Common myeloid progenitor, CD34-positive (primary cell): ENCODE measurements around the gene SH2D3C.

Experiments
- CTCF ChIA-PET: fragments of 350-600 bp; sonication (Branson Sonifier 250); formaldehyde crosslinking; loops from one replicate; lab custom pipeline; 2021; ENCODE audit warnings: antibody characterized with exemption; lab: Charles Lee
- POLR2A ChIA-PET: fragments of 350-600 bp; sonication (Branson Sonifier 250); formaldehyde crosslinking; loops from one replicate; lab custom pipeline; 2021; ENCODE audit warnings: antibody characterized with exemption; lab: Charles Lee
- DNase-seq, 3 donors: peaks; one replicate each; pipeline versions ENCODE4 v3.0.0 to v3.0.0-alpha.2; 2013
- H3K27ac ChIP-seq, 2 experiments: 1 replicate in 1 of 2; 2 replicates in 1 of 2; pipeline ENCODE4 v1.7.0; 2013; ENCODE audit warnings: inconsistent platforms in 2 of 2, low read length in 2 of 2, mild to moderate bottlenecking in 2 of 2, low read depth in 1 of 2, moderate library complexity in 1 of 2; ENCODE audit not compliant: severe bottlenecking in 2 of 2, insufficient read depth in 1 of 2, poor library complexity in 1 of 2
- H3K27me3 ChIP-seq, 5 experiments: replicated peaks in 2 of 5; 1 replicate in 3 of 5; 2 replicates in 2 of 5; pipeline versions ENCODE4 v1.6.1 to v1.7.0; 2013; ENCODE audit warnings: low read length in 4 of 5, mild to moderate bottlenecking in 2 of 5, moderate library complexity in 2 of 5, inconsistent platforms in 1 of 5; ENCODE audit not compliant: insufficient read depth in 5 of 5, control insufficient read depth in 4 of 5
- H3K36me3 ChIP-seq, 4 experiments: 1 replicate in 2 of 4; 2 replicates in 2 of 4; pipeline versions ENCODE4 v1.6.1 to v1.7.0; 2013; ENCODE audit warnings: low read length in 3 of 4, control low read depth in 1 of 4, mild to moderate bottlenecking in 1 of 4; ENCODE audit not compliant: control insufficient read depth in 4 of 4, insufficient read depth in 4 of 4
- H3K4me1 ChIP-seq, 4 experiments: 1 replicate in 3 of 4; 2 replicates in 1 of 4; pipeline versions ENCODE4 v1.6.1 to v1.7.1; 2013; ENCODE audit warnings: low read length in 3 of 4, mild to moderate bottlenecking in 3 of 4, control low read depth in 1 of 4, inconsistent platforms in 1 of 4, moderate library complexity in 1 of 4; ENCODE audit not compliant: control insufficient read depth in 4 of 4, insufficient read depth in 4 of 4; ENCODE audit errors: control extremely low read depth in 1 of 4
- H3K4me3 ChIP-seq, 7 experiments: 1 replicate in 4 of 7; 2 replicates in 3 of 7; pipeline versions ENCODE4 v1.5.1 to v1.7.0; 2013; ENCODE audit warnings: mild to moderate bottlenecking in 7 of 7, low read length in 6 of 7, moderate library complexity in 6 of 7, inconsistent platforms in 2 of 7, low read depth in 2 of 7, control low read depth in 1 of 7; ENCODE audit not compliant: insufficient read depth in 4 of 7, control insufficient read depth in 1 of 7; ENCODE audit errors: extremely low read depth in 1 of 7
- H3K9me3 ChIP-seq, 5 experiments: 1 replicate in 4 of 5; 2 replicates in 1 of 5; pipeline versions ENCODE4 v1.6.1 to v1.7.1; 2013; ENCODE audit warnings: low read length in 4 of 5, mild to moderate bottlenecking in 2 of 5, inconsistent platforms in 1 of 5, low read depth in 1 of 5, moderate library complexity in 1 of 5; ENCODE audit not compliant: control insufficient read depth in 4 of 5, insufficient read depth in 2 of 5; ENCODE audit errors: control extremely low read depth in 1 of 5
- WGBS: methylation state at CpG from one replicate; pipeline ENCODE4 v1.1.5; 2013; ENCODE audit not compliant: insufficient coverage; 5-methylcytosine and 5-hydroxymethylcytosine counted together

Gene SH2D3C

DNA sequence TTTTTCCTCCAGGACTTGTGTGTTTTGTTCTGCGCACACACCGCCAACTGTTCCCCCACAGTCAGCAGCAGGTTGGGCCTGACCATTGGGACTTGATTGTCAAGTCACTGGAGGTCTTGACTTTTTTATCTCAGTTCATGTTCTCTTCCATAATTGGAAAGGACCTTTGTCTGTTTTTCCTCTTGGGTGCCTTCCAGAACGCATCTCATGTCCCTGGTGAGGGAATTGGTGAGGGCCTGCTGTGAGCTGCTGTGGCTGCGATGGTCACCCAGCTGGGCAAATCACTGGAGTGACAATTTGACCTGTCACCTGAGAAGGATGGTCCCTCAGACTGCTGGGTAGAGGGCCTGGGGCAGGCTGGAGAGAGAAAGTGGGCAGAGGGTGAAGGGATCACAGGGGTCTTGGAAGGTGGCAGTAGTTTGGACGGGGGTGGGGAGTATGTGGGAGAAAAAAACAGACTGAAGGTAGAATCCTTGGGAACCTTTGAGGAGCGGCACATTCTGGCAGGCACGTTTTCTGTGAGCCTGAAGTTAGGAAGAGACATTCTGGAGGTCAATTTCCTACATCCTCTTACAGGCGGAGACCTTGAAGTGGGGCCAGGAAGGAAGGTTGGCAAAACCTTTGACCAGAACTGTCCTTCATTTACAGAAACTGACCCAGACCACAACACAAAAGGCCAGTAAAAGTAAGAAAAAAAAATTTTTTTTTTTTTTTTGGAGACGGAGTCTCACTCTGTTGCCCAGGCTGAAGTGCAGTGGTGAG, 11.8 kb upstream of the SH2D3C start:
- no peaks in the 10 kb centered on the region for H3K9me3 ChIP-seq
- 93% methylated on average over 4 of the region's 9 CpGs for WGBS
- peaks cover 13 to 71% (median 50%) of the 10 kb centered on the region in 4 experiments for H3K36me3 ChIP-seq
- no peaks in the 10 kb centered on the region for H3K27me3 ChIP-seq
- DNase-seq, result no peak
- ChIA-PET CTCF (interaction anchor here (0.6 to 12.9 kb wide), 7 partner anchors 8 to 92 kb away, joined by 3 to 244 read pairs (median 8); partner anchors contain the start of gene FPGS), POLR2A (no interaction called here)
- no peak overlapping the region for H3K4me3 ChIP-seq
- peak overlapping the region in 1 of 2 experiments; percentile 14 for H3K27ac ChIP-seq
- peaks cover 10 to 54% (median 34%) of the 10 kb centered on the region in 4 experiments for H3K4me1 ChIP-seq

DNA sequence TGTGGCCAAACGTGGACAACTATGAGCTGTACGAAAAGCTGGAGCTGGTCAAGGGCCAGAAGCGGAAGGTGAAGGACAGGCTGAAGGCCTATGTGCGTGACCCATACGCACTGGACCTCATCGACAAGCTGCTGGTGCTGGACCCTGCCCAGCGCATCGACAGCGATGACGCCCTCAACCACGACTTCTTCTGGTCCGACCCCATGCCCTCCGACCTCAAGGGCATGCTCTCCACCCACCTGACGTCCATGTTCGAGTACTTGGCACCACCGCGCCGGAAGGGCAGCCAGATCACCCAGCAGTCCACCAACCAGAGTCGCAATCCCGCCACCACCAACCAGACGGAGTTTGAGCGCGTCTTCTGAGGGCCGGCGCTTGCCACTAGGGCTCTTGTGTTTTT, 10.7 kb upstream of the SH2D3C start:
- peaks cover 12 to 51% (median 36%) of the 10 kb centered on the region in 4 experiments for H3K4me1 ChIP-seq
- ChIA-PET CTCF (interaction anchor here (0.9 to 12.9 kb wide), 5 partner anchors 9 to 93 kb away, joined by 3 to 244 read pairs (median 24); no protein-coding TSS in a partner anchor), POLR2A (no interaction called here)
- WGBS, result 94% methylated on average over 22 of the region's 25 CpGs
- peaks cover 13 to 66% (median 45%) of the 10 kb centered on the region in 4 experiments for H3K36me3 ChIP-seq
- H3K4me3 ChIP-seq, result no peak overlapping the region
- H3K9me3 ChIP-seq, result no peaks in the 10 kb centered on the region
- DNase-seq, result no peak
- no peaks in the 10 kb centered on the region for H3K27me3 ChIP-seq
- H3K27ac ChIP-seq, result no peak overlapping the region

DNA sequence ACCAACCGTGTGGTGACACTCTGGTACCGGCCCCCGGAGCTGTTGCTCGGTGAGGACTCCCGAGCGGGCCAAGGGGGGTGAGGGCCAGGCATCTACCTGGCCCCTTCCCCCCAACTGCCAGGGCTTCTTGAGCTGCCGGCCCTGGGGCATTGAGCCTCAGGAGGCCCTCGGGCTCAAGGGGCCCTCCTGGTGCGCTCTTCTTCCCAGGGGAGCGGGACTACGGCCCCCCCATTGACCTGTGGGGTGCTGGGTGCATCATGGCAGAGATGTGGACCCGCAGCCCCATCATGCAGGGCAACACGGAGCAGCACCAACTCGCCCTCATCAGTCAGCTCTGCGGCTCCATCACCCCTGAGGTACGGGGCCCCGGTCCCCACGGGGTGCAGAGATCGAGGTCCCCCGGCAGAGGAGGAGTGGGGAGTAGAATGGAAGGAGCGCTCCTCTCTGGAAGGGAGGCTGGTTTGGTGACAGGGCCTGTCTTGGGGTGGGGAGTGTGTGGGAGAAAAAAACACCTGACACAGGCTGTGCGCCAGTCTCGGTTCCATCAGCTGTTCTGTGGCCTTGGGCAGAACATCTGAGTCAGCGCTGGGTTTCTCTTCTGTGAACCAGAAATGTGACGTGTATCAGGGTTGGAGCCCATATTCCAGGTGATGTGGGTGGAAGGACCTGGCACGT, 10.0 kb upstream of the SH2D3C start:
- no peak for DNase-seq
- no peaks in the 10 kb centered on the region for H3K27me3 ChIP-seq
- H3K36me3 ChIP-seq, result peaks cover 13 to 60% (median 45%) of the 10 kb centered on the region in 4 experiments
- peak overlapping the region in 1 of 2 experiments; percentile 19 for H3K27ac ChIP-seq
- H3K4me3 ChIP-seq, result no peak overlapping the region
- peaks cover 14 to 52% (median 39%) of the 10 kb centered on the region in 4 experiments for H3K4me1 ChIP-seq
- no peaks in the 10 kb centered on the region for H3K9me3 ChIP-seq
- ChIA-PET CTCF (interaction anchor here (1.0 to 12.9 kb wide), 11 partner anchors 10 to 133 kb away, joined by 3 to 244 read pairs (median 9); partner anchors contain the start of gene TOR2A), POLR2A (interaction anchor here (0.6 kb wide), 3 partner anchors 16 to 254 kb away, joined by 4 to 5 read pairs (median 4); no protein-coding TSS in a partner anchor)
- WGBS, result 96% methylated on average over 18 of the region's 26 CpGs

DNA sequence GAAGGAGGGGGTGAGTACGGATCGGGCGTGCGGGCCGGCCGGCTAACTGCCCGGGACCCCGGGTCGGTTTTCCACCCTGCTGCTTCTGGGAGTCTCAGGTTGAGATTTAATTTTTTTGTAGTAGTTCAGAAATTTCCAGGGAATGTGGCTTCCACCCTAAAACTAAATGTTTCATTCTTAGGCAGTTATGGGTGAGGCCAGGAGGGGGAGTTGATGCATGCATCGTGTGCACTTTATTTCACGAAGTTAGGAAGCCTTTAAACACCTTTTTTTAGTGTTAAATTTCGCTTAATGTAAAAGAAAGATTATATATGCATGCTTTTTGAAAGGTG, 8.3 kb upstream of the SH2D3C start:
- DNase-seq, result peak in 2 of 3 donors; percentile 45 to 51
- Histone ChIP-seq H3K4me1 (peaks cover 17 to 55% (median 48%) of the 10 kb centered on the region in 4 experiments), H3K4me3 (peak overlapping the region; percentile 73 to 94 (median 85)), H3K36me3 (peaks cover 10 to 48% (median 38%) of the 10 kb centered on the region in 4 experiments), H3K27me3 (no peaks in the 10 kb centered on the region), H3K27ac (peak overlapping the region; percentile 15 to 86), H3K9me3 (no peaks in the 10 kb centered on the region)
- ChIA-PET POLR2A (interaction anchor here (0.8 to 1.6 kb wide), 2 partner anchors 11 to 16 kb away, joined by 3 to 13 read pairs; no protein-coding TSS in a partner anchor), CTCF (interaction anchor here (0.8 to 12.9 kb wide), 20 partner anchors 8 to 143 kb away, joined by 3 to 244 read pairs (median 4); partner anchors contain the start of genes PIP5KL1, SH2D3C and TOR2A)
- WGBS, result 0% methylated on average over 9 of the region's 12 CpGs

DNA sequence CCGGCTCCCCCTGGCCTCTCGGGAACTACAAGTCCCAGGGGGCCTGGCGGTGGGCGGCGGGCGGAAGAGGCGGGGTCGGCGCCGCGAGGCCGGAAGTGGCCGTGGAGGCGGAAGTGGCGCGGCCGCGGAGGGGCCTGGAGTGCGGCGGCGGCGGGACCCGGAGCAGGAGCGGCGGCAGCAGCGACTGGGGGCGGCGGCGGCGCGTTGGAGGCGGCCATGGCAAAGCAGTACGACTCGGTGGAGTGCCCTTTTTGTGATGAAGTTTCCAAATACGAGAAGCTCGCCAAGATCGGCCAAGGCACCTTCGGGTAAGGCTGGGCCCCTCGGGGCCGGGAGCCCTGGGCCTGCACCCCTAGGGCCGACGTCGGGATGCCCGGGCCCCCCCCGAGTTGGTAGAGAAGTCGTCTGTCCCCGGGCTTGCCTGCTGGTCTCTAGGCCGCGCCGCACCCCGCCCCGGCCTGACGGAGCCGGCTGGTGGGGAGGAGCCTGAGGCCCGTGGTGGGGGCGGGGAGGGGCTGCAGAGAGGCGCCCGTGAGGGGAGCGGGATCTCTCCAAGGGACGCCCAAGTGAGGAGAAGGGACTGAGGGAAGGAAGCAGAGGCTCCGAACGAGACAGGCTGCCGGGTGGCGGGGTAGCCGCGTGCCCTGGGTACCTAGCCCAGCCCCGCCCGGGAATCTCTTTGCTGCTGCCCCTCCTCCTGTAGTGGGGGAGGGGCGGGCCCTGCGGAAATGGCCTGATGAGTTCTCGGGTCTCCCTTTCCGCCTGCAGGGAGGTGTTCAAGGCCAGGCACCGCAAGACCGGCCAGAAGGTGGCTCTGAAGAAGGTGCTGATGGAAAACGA, 7.7 kb upstream of the SH2D3C start, which contains the start of gene CDK9:
CDK9 (plus strand) TSS at position 102 of the 840 bp plus-strand sequence; CDS start at position 217, 115 bp downstream.
- H3K27ac ChIP-seq, result peak within 1 kb of the TSS; percentile 61 to 89
- peaks cover 10 to 44% (median 35%) of the 10 kb centered on the region in 4 experiments for H3K36me3 ChIP-seq
- POLR2A ChIA-PET, result interaction anchor here (0.6 to 3.6 kb wide), 15 partner anchors 9 to 135 kb away, joined by 3 to 17 read pairs (median 3); partner anchors contain the start of gene TOR2A
- under 1% methylated on average over 71 of the region's 75 CpGs for WGBS
- peak; percentile 90 to 95 (median 95) for DNase-seq
- peak within 1 kb of the TSS; percentile 73 to 94 (median 85) for H3K4me3 ChIP-seq
- no peaks in the 10 kb centered on the region for H3K27me3 ChIP-seq
- no peaks in the 10 kb centered on the region for H3K9me3 ChIP-seq
- CTCF ChIA-PET, result interaction anchor here (0.7 to 12.9 kb wide), 14 partner anchors 8 to 144 kb away, joined by 3 to 244 read pairs (median 11); partner anchors contain the start of genes ENG, PIP5KL1 and SH2D3C
- peaks cover 23 to 61% (median 54%) of the 10 kb centered on the region in 4 experiments for H3K4me1 ChIP-seq
